Upper lobe of right lung (tissue), 1 donor: Measurements from ENCODE around the gene FAM53A. TPM values are rescaled to one million over a fixed set of nuclear protein-coding genes. Genes with fewer than 3 reads are reported as not detected.

Source experiments
- ATAC-seq: fragments of 200-7000 bp; cut with Tn5 transposase; one replicate; pipeline ENCODE4 v1.9.1; 2020; ENCODE audit warnings: mild to moderate bottlenecking, moderate library complexity
- DNase-seq: peaks from one replicate; pipeline ENCODE4 v3.0.0-alpha.2; 2020
- H3K27ac ChIP-seq: fragments of 200-600 bp; one replicate; pipeline ENCODE4 v1.8.0; 2022
- H3K27me3 ChIP-seq: fragments of 200-600 bp; one replicate; pipeline ENCODE4 v1.8.0; 2022; ENCODE audit warnings: mild to moderate bottlenecking
- H3K36me3 ChIP-seq: fragments of 200-600 bp; one replicate; pipeline ENCODE4 v1.8.0; 2022
- H3K4me1 ChIP-seq: fragments of 200-600 bp; one replicate; pipeline ENCODE4 v1.8.0; 2022
- H3K4me3 ChIP-seq: fragments of 200-600 bp; one replicate; pipeline ENCODE4 v1.8.0; 2022; ENCODE audit warnings: mild to moderate bottlenecking
- H3K9me3 ChIP-seq: fragments of 200-600 bp; one replicate; pipeline ENCODE4 v1.8.0; 2022
- intact Hi-C: fragments of 100-400 bp; cut with DNase I; formaldehyde crosslinking; loops from one replicate; pipeline ENCODE4 v1.11.0; 2022
- total RNA-seq: library from RNA; stranded (reverse); fragmentation: NEBNext Ultra II Directional; extraction: Animal tissue kit (Norgen Biotek cat#: 25700); gene quantifications from one replicate; pipeline ENCODE4 v1.2.1, GENCODE V29; 2021
- TF ChIP-seq, protein P1 (sequence below): fragments of 200-600 bp; IDR thresholded peaks from one replicate; pipeline ENCODE4 v1.8.0; 2022; ENCODE audit warnings: antibody characterized with exemption
- donor health status: DM: no; HTN: yes; CAD: no; lungs with severe emphysema.

The FAM53A gene
- total RNA-seq, 1 donor from 2014 or later: 2.8 TPM

DNA sequence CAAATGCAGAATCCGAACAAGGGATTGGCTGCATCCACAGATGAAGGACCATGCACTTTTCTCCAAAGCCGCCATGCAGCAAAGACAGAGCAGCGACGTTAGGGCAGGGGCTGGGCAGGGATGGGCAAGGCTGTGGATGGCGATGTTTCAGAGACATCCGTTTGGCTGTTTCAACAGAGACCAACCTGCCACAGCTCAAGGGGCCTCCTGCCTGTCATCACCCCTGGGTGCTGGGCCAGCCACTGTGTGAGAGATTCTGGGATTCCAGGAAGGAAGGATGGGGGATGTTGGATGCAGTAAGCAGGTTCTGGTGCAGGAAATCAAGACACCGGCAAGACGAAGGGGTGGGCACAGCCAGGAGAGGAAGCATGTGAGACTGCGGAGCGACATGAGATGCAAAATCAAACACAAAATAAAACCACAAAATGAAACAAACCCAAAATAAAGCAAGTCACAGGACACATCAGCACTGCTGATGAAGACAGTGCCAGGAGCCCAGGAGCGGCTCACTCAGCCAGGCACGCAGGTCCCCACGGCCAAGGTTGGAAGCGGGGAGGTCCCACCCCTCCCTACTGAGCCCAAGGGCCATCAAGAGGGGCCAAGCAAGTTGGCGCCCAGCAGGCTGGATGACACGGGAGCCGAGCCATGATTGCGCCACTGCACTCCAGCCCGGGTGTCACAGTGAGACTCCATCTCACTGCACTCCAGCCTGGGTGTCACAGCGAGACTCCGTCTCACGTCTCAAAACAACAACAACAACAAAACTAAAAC is 68.1 kb downstream of the FAM53A start:
- peak; percentile 89 for DNase-seq
- no peaks in the 10 kb centered on the region for H3K9me3 ChIP-seq
- no peaks in the 10 kb centered on the region for H3K36me3 ChIP-seq
- H3K4me3 ChIP-seq: no peak overlapping the region
- ATAC-seq: peak; percentile 75
- H3K27ac ChIP-seq: peak overlapping the region; percentile 55
- H3K4me1 ChIP-seq: peaks cover 12% of the 10 kb centered on the region
- intact Hi-C loops: no loop called here
- TF ChIP-seq, protein P1, sequence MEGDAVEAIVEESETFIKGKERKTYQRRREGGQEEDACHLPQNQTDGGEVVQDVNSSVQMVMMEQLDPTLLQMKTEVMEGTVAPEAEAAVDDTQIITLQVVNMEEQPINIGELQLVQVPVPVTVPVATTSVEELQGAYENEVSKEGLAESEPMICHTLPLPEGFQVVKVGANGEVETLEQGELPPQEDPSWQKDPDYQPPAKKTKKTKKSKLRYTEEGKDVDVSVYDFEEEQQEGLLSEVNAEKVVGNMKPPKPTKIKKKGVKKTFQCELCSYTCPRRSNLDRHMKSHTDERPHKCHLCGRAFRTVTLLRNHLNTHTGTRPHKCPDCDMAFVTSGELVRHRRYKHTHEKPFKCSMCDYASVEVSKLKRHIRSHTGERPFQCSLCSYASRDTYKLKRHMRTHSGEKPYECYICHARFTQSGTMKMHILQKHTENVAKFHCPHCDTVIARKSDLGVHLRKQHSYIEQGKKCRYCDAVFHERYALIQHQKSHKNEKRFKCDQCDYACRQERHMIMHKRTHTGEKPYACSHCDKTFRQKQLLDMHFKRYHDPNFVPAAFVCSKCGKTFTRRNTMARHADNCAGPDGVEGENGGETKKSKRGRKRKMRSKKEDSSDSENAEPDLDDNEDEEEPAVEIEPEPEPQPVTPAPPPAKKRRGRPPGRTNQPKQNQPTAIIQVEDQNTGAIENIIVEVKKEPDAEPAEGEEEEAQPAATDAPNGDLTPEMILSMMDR: no peak
- no peaks in the 10 kb centered on the region for H3K27me3 ChIP-seq

DNA sequence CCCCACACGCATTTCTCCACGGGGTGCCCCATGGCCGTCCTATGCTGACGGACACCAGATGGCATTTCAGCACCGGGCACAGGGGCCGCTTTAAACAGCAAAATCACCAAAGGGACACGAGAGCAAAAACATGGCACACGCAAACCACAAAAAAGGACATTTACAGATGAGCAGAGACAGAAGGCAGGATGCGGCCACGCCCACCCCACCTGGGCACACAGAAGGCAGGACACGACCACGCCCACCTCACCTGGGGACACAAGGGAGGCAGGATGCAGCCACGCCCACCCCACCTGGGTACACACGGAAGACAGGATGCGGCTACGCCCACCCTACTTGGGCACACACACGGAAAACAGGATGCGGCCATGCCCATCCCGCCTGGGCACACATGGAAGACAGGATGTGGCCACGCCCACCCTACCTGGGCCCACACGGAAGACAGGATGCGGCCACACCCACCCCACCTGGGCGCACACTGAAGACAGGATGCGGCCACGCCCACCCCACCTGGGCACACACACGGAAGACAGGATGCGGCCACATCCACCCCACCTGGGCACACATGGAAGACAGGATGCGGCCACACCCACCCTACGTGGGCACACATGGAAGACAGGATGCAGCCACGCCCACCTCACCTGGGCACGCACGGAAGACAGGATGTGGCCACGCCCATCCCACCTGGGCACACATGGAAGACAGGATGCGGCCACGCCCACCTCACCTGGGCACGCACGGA is 69.1 kb downstream of the FAM53A start:
- no peaks in the 10 kb centered on the region for H3K36me3 ChIP-seq
- peaks cover 12% of the 10 kb centered on the region for H3K4me1 ChIP-seq
- intact Hi-C loops: no loop called here
- TF ChIP-seq, protein P1: no peak
- no peaks in the 10 kb centered on the region for H3K9me3 ChIP-seq
- no peaks in the 10 kb centered on the region for H3K27me3 ChIP-seq
- H3K4me3 ChIP-seq: no peak overlapping the region
- no peak overlapping the region for H3K27ac ChIP-seq
- DNase-seq: no peak
- ATAC-seq: no peak

DNA sequence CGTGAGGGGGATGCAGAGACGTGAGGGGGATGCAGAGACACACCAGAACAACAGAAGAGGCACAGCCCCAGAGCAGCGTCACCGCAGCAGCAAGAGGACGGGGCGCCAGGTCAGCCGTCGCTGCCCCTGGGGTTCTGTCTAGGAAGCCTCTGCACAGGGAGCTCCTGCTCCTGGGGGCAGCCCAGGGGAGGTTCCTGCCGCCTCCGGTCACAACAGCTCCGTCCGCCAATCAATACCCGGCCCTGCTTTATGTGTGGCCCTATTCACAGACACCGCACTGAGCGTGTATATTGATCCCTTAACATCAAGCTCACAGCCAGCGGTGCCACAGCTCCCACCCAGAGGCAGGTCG is 69.6 kb downstream of the FAM53A start:
- no peak overlapping the region for H3K4me3 ChIP-seq
- H3K27ac ChIP-seq: no peak overlapping the region
- H3K36me3 ChIP-seq: no peaks in the 10 kb centered on the region
- no peaks in the 10 kb centered on the region for H3K27me3 ChIP-seq
- no peak for ATAC-seq
- H3K9me3 ChIP-seq: no peaks in the 10 kb centered on the region
- no peak for DNase-seq
- TF ChIP-seq, protein P1: no peak
- H3K4me1 ChIP-seq: peaks cover 12% of the 10 kb centered on the region
- intact Hi-C loops: no loop called here

DNA sequence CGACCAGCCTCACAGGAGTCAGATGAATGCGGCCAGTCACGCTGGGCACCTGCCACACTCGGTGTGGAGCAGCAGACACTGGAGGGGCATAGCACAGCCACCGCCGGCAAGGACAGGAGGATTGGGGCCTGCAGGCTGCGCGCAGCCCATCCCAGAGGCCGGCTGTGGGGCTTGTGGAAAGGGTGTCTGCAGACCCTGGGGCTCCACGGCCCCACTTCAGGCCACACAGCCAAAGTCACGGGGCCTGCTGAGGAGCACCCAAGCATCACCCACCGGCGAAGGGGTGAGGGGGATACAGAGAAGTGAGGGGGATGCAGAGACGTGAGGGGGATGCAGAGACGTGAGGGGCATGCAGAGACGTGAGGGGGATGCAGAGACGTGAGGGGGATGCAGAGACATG is 70.1 kb downstream of the FAM53A start:
- intact Hi-C loops: no loop called here

DNA sequence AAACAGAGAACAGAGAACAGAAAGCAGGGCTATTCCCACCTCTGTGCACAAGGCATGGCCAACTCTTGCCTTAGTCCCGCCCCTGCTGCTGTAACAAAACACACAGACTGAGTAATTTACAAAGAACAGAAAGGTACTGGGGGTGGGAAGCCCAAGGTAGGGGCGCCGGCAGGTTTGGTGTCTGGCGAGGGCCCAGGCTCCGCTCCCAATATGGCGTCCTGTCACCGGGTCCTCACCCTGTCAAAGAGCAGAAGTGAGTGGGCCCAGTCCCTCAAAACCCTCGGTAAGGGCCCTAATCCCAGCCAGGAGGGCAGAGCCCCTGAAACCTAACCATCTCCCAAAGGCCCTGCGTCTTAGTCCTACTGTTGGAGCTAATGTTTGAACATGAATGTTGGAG is 71.0 kb downstream of the FAM53A start:
- DNase-seq (no peak), ATAC-seq (no peak)
- Histone ChIP-seq H3K27ac (no peak overlapping the region), H3K9me3 (no peaks in the 10 kb centered on the region), H3K36me3 (no peaks in the 10 kb centered on the region), H3K27me3 (no peaks in the 10 kb centered on the region), H3K4me1 (peaks cover 12% of the 10 kb centered on the region), H3K4me3 (no peak overlapping the region)
- intact Hi-C loops: no loop called here
- TF ChIP-seq, protein P1: no peak

More for the DNA sequence above, 70.1 kb downstream of the FAM53A start:
- ATAC-seq (no peak), DNase-seq (no peak)
- TF ChIP-seq, protein P1: no peak
- Histone ChIP-seq H3K4me3 (no peak overlapping the region), H3K9me3 (no peaks in the 10 kb centered on the region), H3K36me3 (no peaks in the 10 kb centered on the region), H3K27ac (no peak overlapping the region), H3K4me1 (peaks cover 12% of the 10 kb centered on the region), H3K27me3 (no peaks in the 10 kb centered on the region)
